ENCODE data around the gene C5orf63. TPM values are rescaled to one million over a fixed set of nuclear protein-coding genes. Genes with fewer than 3 reads are reported as not detected.

C5orf63 gene
- total and polyA plus RNA-seq, 9 of the 15 experiments (the other 6 are each of a cell fraction or from before 2014, with no cell fraction given), result 1.8 to 24.6 (median 6.2) TPM

- H3K9me1 ChIP-seq (ENCODE audit: control insufficient read depth, insufficient read depth, low read length), result no peaks in the 10 kb centered on the region
- intact Hi-C loops (cut with micrococcal nuclease), result loop anchor here (10.0 kb wide), 1 partner anchor 414 kb away; no protein-coding TSS in a partner anchor
- H3K4me1 ChIP-seq (replicated peaks in 1 of 2; ENCODE audit: control insufficient read depth in 2 of 2, insufficient read depth in 2 of 2, low read length in 2 of 2), result peaks cover 0 to 9% of the 10 kb centered on the region in 2 experiments; a peak in 1 of 5 replicates
- peaks cover 2 to 8% of the 10 kb centered on the region in 2 experiments; a peak in 3 of 5 replicates for H3K27me3 ChIP-seq (ENCODE audit: control insufficient read depth in 2 of 2, insufficient read depth in 2 of 2, low read length in 2 of 2)
- TF ChIP-seq ATF1 (CRISPR knock-in tag; IDR thresholded peaks at IDR 0.05), result no peak
- no peak for TF ChIP-seq ATF1 (tag; IDR thresholded peaks at IDR 0.05)
- TF ChIP-seq PATZ1 (CRISPR knock-in tag; IDR thresholded peaks at IDR 0.05; ENCODE audit: borderline replicate concordance), result no peak
- no peak for TF ChIP-seq ZNF3 (CRISPR knock-in tag; IDR thresholded peaks at IDR 0.05)
- TF ChIP-seq BMI1 (IDR thresholded peaks at IDR 0.05; ENCODE audit: low read length), result no peak
- TF ChIP-seq RBM25 (IDR thresholded peaks at IDR 0.05; ENCODE audit: low read depth, low read length, severe bottlenecking), result peak; percentile 15
- ChIA-PET CTCF (ENCODE audit: low intra/inter-chr PET ratio) (no interaction called here), POLR2A (interaction anchor here (1.1 kb wide), 1 partner anchor 9 kb away, joined by 3 read pairs; no protein-coding TSS in a partner anchor)
- ATAC-seq, result no peak
- H3K9ac ChIP-seq (ENCODE audit: insufficient read depth in 1 of 2, low read depth in 2 of 2, low read length in 2 of 2), result no peak overlapping the region
- H3K4me2 ChIP-seq (ENCODE audit: insufficient read depth, low read length), result no peak overlapping the region
- H3K9me3 ChIP-seq (replicated peaks; ENCODE audit: control insufficient read depth, insufficient read depth, low read depth, low read length), result no peaks in the 10 kb centered on the region
- in situ Hi-C loops (cut with MboI), result no loop called here
- no peaks in the 10 kb centered on the region for H3K36me3 ChIP-seq (ENCODE audit: control insufficient read depth, insufficient read depth, low read length)
- no peak for FAIRE-seq
- no peak overlapping the region for H3K27ac ChIP-seq (ENCODE audit: extremely low read depth, low read depth, low read length)
- H4K20me1 ChIP-seq (replicated peaks; ENCODE audit: control insufficient read depth, insufficient read depth, low read length), result no peaks in the 10 kb centered on the region
- no peak for DNase-seq (ENCODE audit: extremely low read depth in 1 of 4, low spot score in 3 of 4)
- H2AFZ ChIP-seq (ENCODE audit: low read depth, low read length), result no peak overlapping the region
- BruUV-seq (replicated peaks), result no TSS peak
- no peak overlapping the region for H3K4me3 ChIP-seq
- H3K79me2 ChIP-seq (ENCODE audit: control insufficient read depth, insufficient read depth, low read length), result no peaks in the 10 kb centered on the region
These were observed 15.9 kb upstream of the C5orf63 start for GRCh38 chr5:127089191-127089590.
